Measurements from ENCODE around the gene POLR1G. TPM values are rescaled to one million over a fixed set of nuclear protein-coding genes. Genes with fewer than 3 reads are reported as not detected.

The POLR1G gene
- total and polyA plus RNA-seq, 9 of the 15 experiments (the other 6 are each of a cell fraction or from before 2014, with no cell fraction given): 3.0 to 50.1 (median 27.4) TPM

DNA sequence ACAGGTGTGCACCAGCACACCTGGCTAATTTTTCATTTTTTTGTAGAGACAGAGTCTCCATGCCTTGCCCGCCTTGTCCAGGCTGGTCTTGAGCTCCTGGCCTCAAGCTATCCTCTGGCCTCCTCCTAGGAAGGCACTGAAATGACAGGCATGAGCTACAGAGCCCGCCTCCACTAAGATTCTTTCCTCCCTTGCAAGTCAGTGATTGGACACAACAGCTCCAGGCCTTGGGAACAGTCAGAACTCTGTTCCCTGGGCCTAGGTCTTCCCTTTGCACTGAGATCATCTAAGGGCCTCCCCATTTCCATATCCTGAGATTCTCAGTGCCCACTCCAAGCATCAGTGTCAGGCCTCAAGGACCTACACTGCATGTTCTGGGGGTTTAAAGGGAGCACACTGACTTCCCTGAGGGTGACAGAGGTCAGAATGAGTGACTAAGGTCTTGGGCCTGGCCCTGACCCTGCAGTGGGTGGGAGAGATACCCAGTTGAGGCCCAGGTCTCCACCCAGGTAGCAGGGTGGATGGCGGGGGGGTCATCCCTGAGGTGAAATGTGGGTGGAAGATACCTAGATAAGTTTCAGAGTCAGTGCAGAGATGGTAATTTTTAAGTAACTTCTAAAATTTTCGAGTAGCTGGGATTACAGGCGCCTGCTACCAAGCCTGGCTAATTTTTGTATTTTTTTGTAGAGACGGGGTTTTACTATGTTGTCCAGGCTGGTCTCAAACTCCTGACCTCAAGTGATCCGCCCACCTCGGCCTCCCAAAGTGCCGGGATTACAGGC, 34.6 kb downstream of the POLR1G start (continued):
- TF ChIP-seq, protein P1, sequence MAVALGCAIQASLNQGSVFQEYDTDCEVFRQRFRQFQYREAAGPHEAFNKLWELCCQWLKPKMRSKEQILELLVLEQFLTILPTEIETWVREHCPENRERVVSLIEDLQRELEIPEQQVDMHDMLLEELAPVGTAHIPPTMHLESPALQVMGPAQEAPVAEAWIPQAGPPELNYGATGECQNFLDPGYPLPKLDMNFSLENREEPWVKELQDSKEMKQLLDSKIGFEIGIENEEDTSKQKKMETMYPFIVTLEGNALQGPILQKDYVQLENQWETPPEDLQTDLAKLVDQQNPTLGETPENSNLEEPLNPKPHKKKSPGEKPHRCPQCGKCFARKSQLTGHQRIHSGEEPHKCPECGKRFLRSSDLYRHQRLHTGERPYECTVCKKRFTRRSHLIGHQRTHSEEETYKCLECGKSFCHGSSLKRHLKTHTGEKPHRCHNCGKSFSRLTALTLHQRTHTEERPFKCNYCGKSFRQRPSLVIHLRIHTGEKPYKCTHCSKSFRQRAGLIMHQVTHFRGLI (CRISPR knock-in tag; IDR thresholded peaks at IDR 0.05): no peak
- peak; percentile 26; the same call in 1 of the 2 replicates for TF ChIP-seq NFRKB (IDR thresholded peaks at IDR 0.05; ENCODE audit: low read depth)
- peak; percentile 57 for TF ChIP-seq L3MBTL2 (IDR thresholded peaks at IDR 0.05)
- peak; percentile 12 for TF ChIP-seq TAF1 (IDR thresholded peaks at IDR 0.05; ENCODE audit: control insufficient read depth, extremely low read depth, insufficient read depth, low read length, severe bottlenecking)
- TF ChIP-seq RFX7 (CRISPR knock-in tag; IDR thresholded peaks at IDR 0.05): no peak
- TF ChIP-seq ZKSCAN8 (CRISPR knock-in tag; IDR thresholded peaks at IDR 0.05): no peak
- no peak for TF ChIP-seq NONO (IDR thresholded peaks at IDR 0.05; ENCODE audit: low read depth in 2 of 2, low read length in 1 of 2)
- no peak for TF ChIP-seq ZNF717 (CRISPR knock-in tag; IDR thresholded peaks at IDR 0.05)
- TF ChIP-seq ZNF655 (CRISPR knock-in tag; IDR thresholded peaks at IDR 0.05): no peak
- TF ChIP-seq SIN3B (IDR thresholded peaks at IDR 0.05; ENCODE audit: low read depth): no peak
- peak in 1 of 2 experiments; percentile 49 for TF ChIP-seq E2F6 (IDR thresholded peaks at IDR 0.05; ENCODE audit: borderline replicate concordance in 1 of 2, extremely low read depth in 1 of 2, insufficient read depth in 1 of 2, insufficient read length in 1 of 2, low read depth in 1 of 2, low read length in 1 of 2, poor library complexity in 1 of 2, severe bottlenecking in 1 of 2)
- TF ChIP-seq ZBTB11 (CRISPR knock-in tag; IDR thresholded peaks at IDR 0.05): no peak
- peak; percentile 68; the same call in 1 of the 2 replicates for TF ChIP-seq ZNF592 (IDR thresholded peaks at IDR 0.05)
- TF ChIP-seq YBX1 (IDR thresholded peaks at IDR 0.05): no peak

Measured in K562 (cell line).